Measurements from ENCODE around the gene RAB10. TPM values are rescaled to one million over a fixed set of nuclear protein-coding genes. Genes with fewer than 3 reads are reported as not detected.
A peak's percentile ranks its signal among the peaks of the same experiment; 100 is the strongest.

Gene RAB10
- polyA plus RNA-seq, 1 donor from 2014 or later, result 169 TPM

GRCh38 chr2:26179446-26179913, 145.6 kb downstream of the RAB10 start:
- Histone ChIP-seq H3K27me3 (ENCODE audit: insufficient read depth, low read depth, low read length) (no peaks in the 10 kb centered on the region), H3F3A (ENCODE audit: insufficient read depth, low read length, poor library complexity, severe bottlenecking) (no peaks in the 10 kb centered on the region), H4K20me1 (ENCODE audit: insufficient read depth) (no peaks in the 10 kb centered on the region), H3K9ac (ENCODE audit: low read length) (peak overlapping the region; percentile 38), H3K4me3 (ENCODE audit: low read length) (peak overlapping the region; percentile 60), H3K27ac (ENCODE audit: low read length) (peak overlapping the region; percentile 1), H3K9me3 (ENCODE audit: low read length) (no peaks in the 10 kb centered on the region), H2AFZ (ENCODE audit: low read depth, low read length) (no peak overlapping the region), H3K9me2 (ENCODE audit: insufficient read depth, low read length) (no peaks in the 10 kb centered on the region), H3K36me3 (ENCODE audit: insufficient read depth, low read length) (no peaks in the 10 kb centered on the region), H3K4me2 (ENCODE audit: low read length) (no peak overlapping the region), H3K79me2 (replicated peaks; ENCODE audit: insufficient read depth, low read length) (peaks cover 5% of the 10 kb centered on the region)
- TF ChIP-seq EP300 (conservative IDR thresholded peaks at IDR 0.05; ENCODE audit: poor library complexity, severe bottlenecking) (no peak), SMC3 (conservative IDR thresholded peaks at IDR 0.05; ENCODE audit: poor library complexity) (no peak), POLR2AphosphoS5 (IDR thresholded peaks at IDR 0.05) (no peak), MXI1 (conservative IDR thresholded peaks at IDR 0.05; ENCODE audit: poor library complexity, severe bottlenecking) (no peak), RAD21 (conservative IDR thresholded peaks at IDR 0.05) (no peak), TAF1 (IDR thresholded peaks at IDR 0.05; ENCODE audit: low read depth) (no peak), EZH2 (IDR thresholded peaks at IDR 0.05; ENCODE audit: borderline replicate concordance, insufficient read depth, low read length, poor library complexity, severe bottlenecking) (no peak), CTCF (IDR thresholded peaks at IDR 0.05; ENCODE audit: poor library complexity, severe bottlenecking) (no peak), REST (IDR thresholded peaks at IDR 0.05; ENCODE audit: borderline replicate concordance) (no peak)

- Histone ChIP-seq H3K9ac (ENCODE audit: low read length) (no peak overlapping the region), H3K27ac (ENCODE audit: low read length) (no peak overlapping the region), H3K4me3 (ENCODE audit: low read length) (no peak overlapping the region), H3K4me2 (ENCODE audit: low read length) (no peak overlapping the region), H3K27me3 (ENCODE audit: insufficient read depth, low read depth, low read length) (no peaks in the 10 kb centered on the region), H3K9me2 (ENCODE audit: insufficient read depth, low read length) (no peaks in the 10 kb centered on the region), H4K20me1 (ENCODE audit: insufficient read depth) (no peaks in the 10 kb centered on the region), H3F3A (ENCODE audit: insufficient read depth, low read length, poor library complexity, severe bottlenecking) (no peaks in the 10 kb centered on the region), H2AFZ (ENCODE audit: low read depth, low read length) (no peak overlapping the region), H3K36me3 (ENCODE audit: insufficient read depth, low read length) (no peaks in the 10 kb centered on the region), H3K9me3 (ENCODE audit: low read length) (no peaks in the 10 kb centered on the region), H3K79me2 (replicated peaks; ENCODE audit: insufficient read depth, low read length) (no peaks in the 10 kb centered on the region)
- TF ChIP-seq EP300 (conservative IDR thresholded peaks at IDR 0.05; ENCODE audit: poor library complexity, severe bottlenecking) (no peak), REST (IDR thresholded peaks at IDR 0.05; ENCODE audit: borderline replicate concordance) (no peak)
These were observed 148.6 kb downstream of the RAB10 start for GRCh38 chr2:26182441-26182840.
